PFSK-1 (cell line): ENCODE measurements around the gene TAF6.

ENCODE experiments used
- FOXP2 ChIP-seq: optimal IDR thresholded peaks from 2 replicates; pipeline ENCODE3; 2011; ENCODE audit warnings: borderline replicate concordance, control low read depth, inconsistent platforms; ENCODE audit not compliant: insufficient read depth; ENCODE audit errors: extremely low read length, extremely low read depth
- POLR2AphosphoS5 ChIP-seq: IDR thresholded peaks from 2 replicates; pipeline ENCODE4 v1.6.1; 2012; ENCODE audit warnings: low read depth, mild to moderate bottlenecking, control low read depth, low read length, moderate library complexity
- REST ChIP-seq, 2 experiments: IDR thresholded peaks; 2 replicates each; pipeline versions ENCODE4 v1.6.1 to v1.8.0; 2011 to 2012; ENCODE audit warnings: low read depth in 2 of 2, low read length in 2 of 2, control low read depth in 1 of 2, inconsistent platforms in 1 of 2, mild to moderate bottlenecking in 1 of 2, moderate library complexity in 1 of 2; ENCODE audit not compliant: insufficient read depth in 1 of 2
- SIN3A ChIP-seq: IDR thresholded peaks from 2 replicates; pipeline ENCODE4 v1.6.1; 2012; ENCODE audit warnings: mild to moderate bottlenecking, low read length, moderate library complexity, borderline replicate concordance; ENCODE audit not compliant: insufficient read depth
- TAF1 ChIP-seq: IDR thresholded peaks from 2 replicates; pipeline ENCODE4 v1.6.1; 2012; ENCODE audit warnings: low read length, control low read depth, borderline replicate concordance; ENCODE audit not compliant: insufficient read depth

Gene TAF6

GRCh38 chr7:100085515-100085914, 33.6 kb downstream of the TAF6 start:
- TF ChIP-seq REST (IDR thresholded peaks at IDR 0.05; ENCODE audit: insufficient read depth in 1 of 2, low read depth in 2 of 2, low read length in 2 of 2) (no peak), SIN3A (no peak), FOXP2 (no peak), TAF1 (no peak), POLR2AphosphoS5 (no peak)

DNA sequence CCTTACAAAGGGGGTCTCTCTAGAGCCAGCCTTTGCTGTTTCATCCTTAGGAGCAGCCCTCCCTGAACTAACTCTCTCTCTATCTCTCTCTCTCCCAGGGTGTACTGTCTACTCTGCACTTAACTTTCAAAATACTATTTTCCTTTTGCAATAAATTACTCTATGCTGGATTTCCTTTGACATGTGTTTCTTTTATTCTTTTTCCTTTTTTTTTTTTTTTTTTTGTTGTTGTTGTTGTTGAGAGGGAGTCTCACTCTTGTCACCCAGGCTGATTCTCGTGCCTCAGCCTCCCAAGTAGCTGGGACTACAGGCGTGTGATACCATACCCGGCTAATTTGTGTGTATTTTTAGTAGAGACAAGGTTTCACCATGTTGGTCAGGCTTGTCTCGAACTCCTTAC, 36.2 kb downstream of the TAF6 start:
- TF ChIP-seq FOXP2 = no peak
- no peak for TF ChIP-seq POLR2AphosphoS5
- TF ChIP-seq TAF1 = no peak
- TF ChIP-seq REST (IDR thresholded peaks at IDR 0.05; ENCODE audit: insufficient read depth in 1 of 2, low read depth in 2 of 2, low read length in 2 of 2) = no peak
- no peak for TF ChIP-seq SIN3A

DNA sequence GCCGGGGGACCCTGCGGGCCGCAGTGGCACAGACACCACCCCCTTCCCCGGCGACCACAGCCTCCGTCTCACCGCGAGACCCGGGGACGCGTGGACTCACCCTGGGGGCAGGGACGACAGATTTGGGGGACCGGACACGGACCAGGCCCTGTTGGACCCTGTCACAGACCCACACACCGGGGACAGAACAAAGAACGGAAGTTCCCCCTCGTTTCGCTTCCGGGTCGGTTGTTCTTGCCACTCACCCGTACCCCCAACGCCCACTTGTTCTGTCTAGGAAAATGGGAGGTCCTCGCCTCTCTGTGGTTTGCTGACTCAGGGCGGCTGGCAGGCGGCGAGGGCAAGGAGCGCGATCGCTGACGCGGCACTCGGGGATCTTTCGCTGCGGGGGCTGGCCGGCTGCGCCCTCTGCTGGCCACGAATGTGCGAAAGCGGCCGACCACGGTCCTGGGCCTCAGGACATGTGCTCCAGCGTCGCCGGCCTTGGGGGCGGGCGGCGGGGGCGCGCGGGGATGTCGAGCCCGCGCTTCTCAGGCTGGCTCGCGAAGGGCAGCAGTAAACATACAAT, 37.5 kb downstream of the TAF6 start, which contains the start of gene ZNF3:
Gene ZNF3, minus strand, starts transcription at position 189 of the 568 bp plus-strand sequence. CDS start 4,366 bp downstream, outside the sequence.
- peak; percentile 72; the same call in 1 of the 2 replicates for TF ChIP-seq POLR2AphosphoS5
- TF ChIP-seq FOXP2 = peak; percentile 97
- peak; percentile 74 for TF ChIP-seq TAF1
- peak; percentile 83 for TF ChIP-seq SIN3A
- 0 out of 4 replicates have a peak, but pooled peaks of 1 of the 2 experiments have one; percentile 40 for TF ChIP-seq REST (IDR thresholded peaks at IDR 0.05; ENCODE audit: insufficient read depth in 1 of 2, low read depth in 2 of 2, low read length in 2 of 2)

GRCh38 chr7:100080907-100081534, 38.1 kb downstream of the TAF6 start:
- no peak for TF ChIP-seq POLR2AphosphoS5
- no peak for TF ChIP-seq REST (IDR thresholded peaks at IDR 0.05; ENCODE audit: insufficient read depth in 1 of 2, low read depth in 2 of 2, low read length in 2 of 2)
- no peak for TF ChIP-seq FOXP2
- TF ChIP-seq TAF1 = no peak
- TF ChIP-seq SIN3A = no peak
